Stomach (tissue), 4 donors: ENCODE results near the gene EIF1AX.

Experiments
- CTCF ChIP-seq, 7 experiments: fragments of 450-650 bp in 4 of 7; fragments of 200-600 bp in 3 of 7; sonication (generic) in 3 of 7; IDR thresholded peaks; one replicate each; pipeline ENCODE4 v1.5.1; 2016 to 2019; ENCODE audit warnings: antibody characterized with exemption in 7 of 7, control low read depth in 2 of 7, mild to moderate bottlenecking in 1 of 7
- EP300 ChIP-seq: sonication (generic); formaldehyde crosslinking; IDR thresholded peaks from one replicate; pipeline ENCODE4 v1.6.1; 2017; ENCODE audit warnings: antibody characterized with exemption

GRCh38 chrX:20140420-20140819 lies 1.2 kb downstream of the EIF1AX start:
- TF ChIP-seq CTCF (IDR thresholded peaks at IDR 0.05) (no peak), EP300 (no peak)
